HCEC 1CT (cell line): ENCODE results near the gene MTHFD1L.
"Not testable (repeated sequence)": the region's sequence is repeated elsewhere in the genome, so short reads cannot be mapped to it uniquely, and the experiment has no call there.

Experiments used
- DNase-seq: peaks from one replicate; pipeline ENCODE4 v3.0.0-alpha.2; 2017

MTHFD1L gene

GRCh38 chr6:151071295-151071694 lies 205.8 kb downstream of the MTHFD1L start:
- peak; percentile 93 for DNase-seq

GRCh38 chr6:151073146-151073545 lies 207.6 kb downstream of the MTHFD1L start:
- DNase-seq = no peak

- DNase-seq = no peak
Measured at GRCh38 chr6:151073701-151074100, 208.2 kb downstream of the MTHFD1L start.

GRCh38 chr6:151075005-151075404 lies 209.5 kb downstream of the MTHFD1L start:
- no peak for DNase-seq

GRCh38 chr6:151075527-151075926 lies 210.0 kb downstream of the MTHFD1L start:
- peak; percentile 88 for DNase-seq

GRCh38 chr6:151075930-151076555 lies 210.5 kb downstream of the MTHFD1L start:
- DNase-seq = no peak

- DNase-seq = no peak
Measured at GRCh38 chr6:151078655-151079054, 213.2 kb downstream of the MTHFD1L start.

GRCh38 chr6:151081656-151082055 lies 216.2 kb downstream of the MTHFD1L start:
- DNase-seq = no peak

- DNase-seq = no peak
Measured at GRCh38 chr6:151082079-151082478, 216.6 kb downstream of the MTHFD1L start.

- DNase-seq = no peak
Measured at GRCh38 chr6:151084275-151084674, 218.8 kb downstream of the MTHFD1L start.

GRCh38 chr6:151087055-151087454 lies 221.6 kb downstream of the MTHFD1L start:
- not testable (repeated sequence) for DNase-seq

GRCh38 chr6:151087861-151088598 lies 222.5 kb downstream of the MTHFD1L start:
- DNase-seq = no peak

- DNase-seq = no peak
Measured at GRCh38 chr6:151088599-151088935, 223.1 kb downstream of the MTHFD1L start.

- no peak for DNase-seq
Measured at GRCh38 chr6:151088963-151089362, 223.5 kb downstream of the MTHFD1L start.

GRCh38 chr6:151089978-151090377 lies 224.5 kb downstream of the MTHFD1L start:
- no peak for DNase-seq

GRCh38 chr6:151091571-151091970 lies 226.1 kb downstream of the MTHFD1L start:
- no peak for DNase-seq

GRCh38 chr6:151092591-151092990 lies 227.1 kb downstream of the MTHFD1L start:
- no peak for DNase-seq

GRCh38 chr6:151093706-151094105 lies 228.2 kb downstream of the MTHFD1L start:
- no peak for DNase-seq

GRCh38 chr6:151095538-151096254 lies 230.2 kb downstream of the MTHFD1L start:
- DNase-seq = no peak

GRCh38 chr6:151096255-151096612 lies 230.7 kb downstream of the MTHFD1L start:
- no peak for DNase-seq

GRCh38 chr6:151096691-151097606 lies 231.4 kb downstream of the MTHFD1L start:
- DNase-seq = no peak

GRCh38 chr6:151098166-151098565 lies 232.7 kb downstream of the MTHFD1L start:
- no peak for DNase-seq

GRCh38 chr6:151100326-151100725 lies 234.8 kb downstream of the MTHFD1L start:
- no peak for DNase-seq
